Subcutaneous adipose tissue (tissue), 4 donors: ENCODE results near the gene LMAN2. TPM values are rescaled to one million over a fixed set of nuclear protein-coding genes. Genes with fewer than 3 reads are reported as not detected.

ENCODE experiments used
- CTCF ChIP-seq: fragments of 450-650 bp; IDR thresholded peaks from one replicate; pipeline ENCODE4 v1.5.1; 2016; ENCODE audit warnings: low read depth, mild to moderate bottlenecking, control low read depth, antibody characterized with exemption, moderate library complexity
- total RNA-seq, 4 donors: library from RNA; depleted of rRNA; stranded (reverse); fragments of >200 nt; gene quantifications; one replicate each; pipeline ENCODE4 v1.1.0, GENCODE V29; 2016

LMAN2 gene
- total RNA-seq, 4 donors from 2014 or later = 93.6 to 158 (median 129) TPM

- TF ChIP-seq CTCF = no peak
These were observed 53.5 kb downstream of the LMAN2 start for GRCh38 chr5:177297922-177298321.

- no peak for TF ChIP-seq CTCF
These were observed 54.9 kb downstream of the LMAN2 start for GRCh38 chr5:177296581-177296980.

GRCh38 chr5:177295924-177296323, 55.5 kb downstream of the LMAN2 start:
- no peak for TF ChIP-seq CTCF

GRCh38 chr5:177294632-177295031, 56.8 kb downstream of the LMAN2 start:
- TF ChIP-seq CTCF = no peak

- no peak for TF ChIP-seq CTCF
These were observed 57.5 kb downstream of the LMAN2 start for GRCh38 chr5:177293819-177294581.

GRCh38 chr5:177291735-177292134, 59.7 kb downstream of the LMAN2 start:
- no peak for TF ChIP-seq CTCF

- no peak for TF ChIP-seq CTCF
These were observed 60.5 kb downstream of the LMAN2 start for GRCh38 chr5:177290816-177291596.
